Hematopoietic multipotent progenitor cell treated with erythropoietin and hydrocortisone succinate and interleukin-3 and kit ligand, for 15 days (in vitro differentiated cells): ENCODE data around the gene WNT3A.
"Not testable (repeated sequence)": the region's sequence is repeated elsewhere in the genome, so short reads cannot be mapped to it uniquely, and the experiment has no call there.

Experiments
- DNase-seq: peaks from one replicate; pipeline ENCODE4 v3.0.0-alpha.2; 2015; ENCODE audit warnings: low spot score

Gene WNT3A

GRCh38 chr1:228011721-228012311, 5.0 kb downstream of the WNT3A start:
- no peak for DNase-seq

- DNase-seq = no peak
These were observed 5.8 kb downstream of the WNT3A start for GRCh38 chr1:228012555-228012954.

GRCh38 chr1:228013131-228013934, 6.5 kb downstream of the WNT3A start:
- DNase-seq = no peak

- DNase-seq = no peak
These were observed 7.4 kb downstream of the WNT3A start for GRCh38 chr1:228013935-228014930.

GRCh38 chr1:228015276-228016180, 8.7 kb downstream of the WNT3A start:
- no peak for DNase-seq

- no peak for DNase-seq
These were observed 9.3 kb downstream of the WNT3A start for GRCh38 chr1:228016181-228016510.

GRCh38 chr1:228016653-228017355, 10.0 kb downstream of the WNT3A start:
- DNase-seq = no peak

GRCh38 chr1:228017356-228018124, 10.7 kb downstream of the WNT3A start:
- no peak for DNase-seq

- no peak for DNase-seq
These were observed 11.3 kb downstream of the WNT3A start for GRCh38 chr1:228018125-228018398.

GRCh38 chr1:228018961-228019721, 12.3 kb downstream of the WNT3A start:
- DNase-seq = no peak

- not testable (repeated sequence) for DNase-seq
These were observed 12.9 kb downstream of the WNT3A start for GRCh38 chr1:228019722-228020083.

GRCh38 chr1:228020686-228021354, 14.0 kb downstream of the WNT3A start:
- DNase-seq = no peak

- DNase-seq = no peak
These were observed 14.7 kb downstream of the WNT3A start for GRCh38 chr1:228021355-228022030.

GRCh38 chr1:228022571-228023293, 15.9 kb downstream of the WNT3A start:
- DNase-seq = no peak

GRCh38 chr1:228023294-228023639, 16.5 kb downstream of the WNT3A start:
- DNase-seq = no peak

- no peak for DNase-seq
These were observed 22.5 kb downstream of the WNT3A start for GRCh38 chr1:228029281-228029680.

- no peak for DNase-seq
These were observed 23.8 kb downstream of the WNT3A start for GRCh38 chr1:228030451-228031201.
